ENCODE measurements around the gene MATK.
A peak's percentile ranks its signal among the peaks of the same experiment; 100 is the strongest.
"Not testable (repeated sequence)": the region's sequence is repeated elsewhere in the genome, so short reads cannot be mapped to it uniquely, and the experiment has no call there.

Gene MATK

DNA sequence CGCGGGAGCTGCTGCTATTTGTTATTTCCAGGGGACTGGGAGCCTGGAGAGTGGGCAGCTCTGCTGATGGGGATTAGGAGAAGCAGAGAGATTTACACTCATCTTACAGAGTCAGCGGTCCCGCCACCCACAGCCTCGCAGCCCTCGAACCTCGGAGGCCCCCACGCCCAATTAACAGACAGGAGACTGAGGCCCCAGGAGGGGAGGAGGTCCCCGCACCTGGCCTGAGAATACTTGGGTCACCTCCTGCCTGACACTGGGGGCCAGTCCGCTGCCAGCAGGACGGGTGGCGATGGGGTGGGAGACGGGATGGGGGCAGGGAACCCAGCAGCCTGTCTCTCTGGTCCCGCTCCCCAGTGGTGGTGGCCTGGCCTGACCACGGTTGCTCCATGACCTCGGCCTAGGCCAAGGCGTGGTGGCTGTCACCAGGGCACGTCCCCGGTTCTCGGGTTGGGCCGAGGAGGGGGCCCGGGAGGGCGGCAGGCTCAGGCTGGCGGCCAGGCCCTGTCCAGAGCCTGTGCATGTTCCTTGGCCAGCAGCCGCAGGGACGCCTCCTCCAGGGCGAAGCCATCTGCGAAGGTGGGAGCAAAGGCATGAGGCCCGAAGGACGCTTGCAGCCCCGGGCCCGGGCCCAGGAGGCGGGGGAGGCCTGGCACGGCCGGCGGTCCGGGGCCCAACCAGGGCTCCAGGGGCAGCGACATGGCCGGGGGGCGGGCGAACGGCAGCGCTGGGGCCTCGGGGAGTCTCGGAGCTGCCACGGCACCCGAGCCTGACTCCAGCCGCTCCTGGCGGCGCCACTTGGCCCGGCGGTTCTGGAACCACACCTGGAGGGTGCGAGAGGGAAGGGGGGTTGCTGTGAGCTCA is 15.8 kb downstream of the MATK start:
- no peak for DNase-seq (ENCODE audit: low read depth)

DNA sequence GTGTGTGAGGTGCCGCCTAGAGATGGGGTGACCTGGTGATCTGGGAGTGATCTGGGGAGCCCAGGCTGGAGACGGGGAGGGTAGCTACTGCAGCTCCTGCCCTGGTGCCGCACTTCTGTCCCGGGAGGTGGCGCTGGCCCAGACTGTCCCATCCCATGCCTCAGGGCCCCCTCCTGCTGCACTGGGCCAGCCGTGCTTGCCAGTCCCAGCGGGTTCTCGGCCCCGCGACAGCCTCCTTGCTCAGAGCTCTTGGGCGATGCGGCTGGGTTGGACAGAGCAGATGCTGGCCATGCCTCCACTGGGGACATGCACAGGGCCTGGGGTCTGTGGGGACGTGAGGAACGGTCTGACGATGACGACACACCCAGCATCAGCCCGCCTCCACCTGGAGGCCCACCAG is 16.7 kb downstream of the MATK start:
- no peak for DNase-seq (ENCODE audit: low read depth)

DNA sequence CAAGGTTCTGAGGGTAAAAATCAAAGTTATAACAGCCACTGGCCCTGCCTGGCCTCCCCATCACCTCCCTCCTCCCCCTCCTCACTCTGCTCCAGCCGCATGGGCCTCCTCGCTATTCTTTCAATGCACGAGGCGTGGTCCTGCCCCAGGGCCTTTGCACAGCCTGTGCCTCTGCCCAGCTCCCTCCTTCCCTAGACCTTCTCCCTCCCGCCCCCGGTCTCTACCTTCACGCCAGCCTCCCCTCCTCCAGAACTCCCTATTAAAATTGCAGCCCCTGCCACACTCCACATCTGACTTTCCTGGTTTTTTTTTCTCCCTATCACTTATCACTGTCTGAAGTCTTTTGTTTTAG is 17.5 kb downstream of the MATK start:
- DNase-seq (ENCODE audit: low read depth) = no peak

DNA sequence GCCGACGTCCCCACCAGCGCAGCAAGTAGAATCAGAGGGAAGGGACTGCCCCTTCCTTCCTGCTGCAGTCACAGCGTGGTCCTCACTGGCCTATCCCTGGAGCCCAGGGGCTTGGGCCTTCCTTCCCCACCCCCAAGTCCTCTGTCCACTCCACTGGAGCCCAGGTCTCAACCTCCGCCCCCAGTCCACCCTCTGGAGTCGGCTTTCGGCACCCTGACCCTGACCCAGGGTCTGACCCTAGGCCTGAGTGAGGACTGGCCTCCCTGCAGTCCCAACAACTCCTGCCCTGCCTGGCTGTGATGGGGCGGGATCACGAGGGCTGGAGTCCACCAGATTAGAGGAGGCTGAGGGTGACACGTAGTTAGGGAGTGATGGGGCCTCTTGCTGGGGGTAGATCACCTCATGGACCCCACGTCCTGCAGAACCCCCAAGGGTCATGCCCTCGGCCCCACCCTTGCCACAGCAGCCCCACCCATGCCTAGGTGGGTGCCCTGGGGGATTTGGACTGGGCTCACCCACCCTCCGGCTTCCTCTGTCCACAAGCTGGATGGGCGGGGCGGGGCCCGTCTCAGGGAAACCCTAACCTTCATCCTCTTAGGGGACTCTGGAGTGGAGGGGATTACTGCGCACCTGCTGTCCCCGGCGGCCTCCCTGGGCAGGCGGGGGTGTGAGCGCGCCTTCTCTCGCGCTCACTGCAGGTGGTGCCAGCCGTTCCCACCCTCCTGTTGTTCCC is 18.0 kb downstream of the MATK start:
- DNase-seq (ENCODE audit: low read depth) = no peak

DNA sequence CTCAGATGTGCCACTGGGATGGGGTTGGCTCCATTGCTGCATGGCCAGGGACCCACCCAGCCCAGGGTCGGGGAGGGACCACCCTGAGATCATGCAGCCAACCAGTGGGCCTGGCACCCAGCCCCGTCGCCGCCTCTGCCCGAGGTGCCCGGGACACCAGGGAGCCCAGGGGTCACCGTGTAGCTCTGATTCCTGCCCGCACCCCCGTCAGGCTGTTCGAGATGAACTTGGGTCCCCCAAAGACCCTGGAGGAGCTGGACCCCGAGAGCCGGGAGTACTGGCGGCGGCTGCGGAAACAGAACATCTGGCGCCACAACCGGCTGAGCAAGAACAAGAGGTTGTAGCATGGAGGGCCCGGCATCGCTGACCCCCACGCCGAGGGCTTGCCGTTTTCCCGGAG is 19.1 kb downstream of the MATK start:
- no peak for DNase-seq (ENCODE audit: low read depth)

DNA sequence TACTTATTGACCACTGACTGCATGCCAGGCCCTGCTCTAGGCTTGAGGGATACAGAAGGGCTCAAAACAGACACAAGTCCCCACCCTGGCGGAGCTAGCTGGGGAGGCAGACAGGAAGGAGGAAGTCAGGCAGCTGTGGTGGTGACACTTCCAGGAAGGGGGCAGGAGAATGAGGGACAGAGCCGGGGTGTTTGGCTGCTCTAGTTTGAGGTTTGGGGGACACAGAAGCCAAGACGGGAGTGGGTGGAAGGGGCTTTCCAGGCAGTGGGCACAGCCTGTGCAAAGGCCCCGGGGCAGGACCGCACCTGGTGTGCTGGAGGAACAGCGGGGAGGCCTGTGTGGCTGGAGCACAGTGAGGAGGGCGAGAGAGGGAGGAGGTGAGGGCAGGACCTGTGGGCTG is 19.7 kb downstream of the MATK start:
- no peak for DNase-seq (ENCODE audit: low read depth)

DNA sequence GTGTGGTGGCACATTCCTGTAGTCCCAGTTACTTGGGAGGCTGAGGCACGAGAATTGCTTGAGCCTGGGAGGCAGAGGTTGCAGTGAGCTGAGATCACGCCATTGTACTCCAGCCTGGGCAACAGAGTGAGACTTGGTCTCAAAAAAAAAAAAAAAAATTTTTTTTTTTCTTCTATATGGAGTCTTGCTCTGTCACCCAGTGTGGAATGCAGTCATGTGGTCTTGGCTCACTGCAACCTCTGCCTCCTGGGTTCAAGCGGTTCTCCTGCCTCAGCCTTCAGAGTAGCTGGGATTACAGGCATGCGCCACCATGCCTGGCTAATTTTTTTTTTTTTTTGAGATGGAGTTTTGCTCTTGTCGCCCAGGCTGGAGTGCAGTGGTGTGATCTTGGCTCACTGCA is 20.4 kb downstream of the MATK start:
- not testable (repeated sequence) for DNase-seq (ENCODE audit: low read depth)

DNA sequence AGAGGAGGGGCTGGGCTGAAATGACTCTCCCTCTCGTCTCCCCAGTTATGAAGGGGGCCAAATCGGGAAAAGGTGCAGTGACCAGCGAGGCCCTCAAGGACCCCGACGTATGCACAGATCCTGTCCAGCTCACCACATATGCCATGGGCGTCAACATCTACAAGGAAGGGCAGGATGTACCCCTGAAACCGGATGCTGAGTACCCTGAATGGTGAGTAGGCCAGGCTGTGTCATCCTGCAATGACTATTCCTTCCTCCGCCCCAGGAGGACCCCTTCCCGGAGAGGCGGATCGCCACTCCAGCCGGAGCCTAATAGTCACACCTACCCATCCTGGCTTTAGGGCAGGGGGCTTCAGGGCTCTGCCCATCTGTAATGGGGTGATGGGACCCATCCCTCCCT is 21.1 kb downstream of the MATK start:
- no peak for DNase-seq (ENCODE audit: low read depth)

DNA sequence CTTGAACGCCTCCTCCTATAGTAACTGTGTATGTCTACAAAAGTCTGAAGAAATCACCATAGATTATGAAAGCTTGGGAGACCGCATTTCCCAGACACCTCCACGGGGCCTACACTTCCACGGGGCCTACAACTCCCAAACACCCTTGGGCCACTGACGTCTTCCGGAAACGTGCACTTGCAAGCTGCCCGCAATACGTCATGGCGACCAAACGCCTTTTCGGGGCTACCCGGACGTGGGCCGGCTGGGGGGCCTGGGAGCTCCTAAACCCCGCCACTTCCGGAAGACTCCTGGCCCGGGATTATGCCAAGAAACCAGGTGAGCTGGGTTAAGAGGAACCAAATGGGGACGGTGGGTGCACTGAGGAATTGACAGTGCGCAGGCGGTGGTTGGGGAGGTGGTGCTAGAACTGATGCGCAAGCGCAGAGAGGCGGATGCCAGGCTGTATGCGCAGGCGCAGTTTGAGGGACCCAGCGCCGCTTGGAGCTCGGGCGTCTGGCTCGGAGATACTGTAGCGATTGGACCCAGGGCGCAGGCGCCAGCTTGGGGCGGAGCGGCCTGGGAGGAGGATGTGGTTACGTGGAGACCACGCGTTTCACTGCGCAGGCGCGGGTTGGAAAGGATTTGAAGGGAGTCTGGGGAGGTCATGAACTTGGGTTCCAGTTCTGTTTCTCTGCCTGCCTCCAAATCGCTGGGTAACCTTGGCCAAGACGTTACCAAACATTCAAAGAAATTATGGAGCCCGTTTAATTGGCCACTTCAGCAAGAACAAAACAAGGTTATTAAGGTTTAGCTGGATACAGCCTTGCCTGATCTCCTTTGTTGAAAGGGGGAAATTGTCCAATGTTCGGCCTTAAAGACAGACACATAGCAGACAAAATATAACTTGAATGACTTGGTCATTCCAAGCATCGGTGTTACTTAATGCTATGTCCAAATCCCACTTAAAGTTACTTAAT is 23.4 kb downstream of the MATK start, which contains the start of gene MRPL54:
Gene MRPL54 (plus strand): TSS at position 182 of the 959 bp plus-strand sequence. CDS start 19 bp downstream, at position 201.
- DNase-seq (ENCODE audit: low read depth) = peak; percentile 98

DNA sequence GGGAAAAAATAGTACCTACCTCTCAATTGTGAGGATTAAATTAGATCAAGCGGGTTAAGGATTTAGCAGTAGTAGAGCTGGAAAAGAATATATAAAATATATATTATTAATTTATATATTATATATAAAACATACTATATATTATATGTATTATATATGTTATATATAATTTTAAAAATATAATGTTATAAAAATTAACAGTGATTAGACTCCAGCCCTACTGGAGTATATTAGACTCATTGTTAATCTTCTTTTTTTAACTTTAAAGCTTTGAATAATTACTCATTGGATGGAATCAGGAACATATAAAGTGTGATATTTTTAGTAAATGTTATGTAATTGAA is 24.1 kb downstream of the MATK start:
- no peak for DNase-seq (ENCODE audit: low read depth)

DNA sequence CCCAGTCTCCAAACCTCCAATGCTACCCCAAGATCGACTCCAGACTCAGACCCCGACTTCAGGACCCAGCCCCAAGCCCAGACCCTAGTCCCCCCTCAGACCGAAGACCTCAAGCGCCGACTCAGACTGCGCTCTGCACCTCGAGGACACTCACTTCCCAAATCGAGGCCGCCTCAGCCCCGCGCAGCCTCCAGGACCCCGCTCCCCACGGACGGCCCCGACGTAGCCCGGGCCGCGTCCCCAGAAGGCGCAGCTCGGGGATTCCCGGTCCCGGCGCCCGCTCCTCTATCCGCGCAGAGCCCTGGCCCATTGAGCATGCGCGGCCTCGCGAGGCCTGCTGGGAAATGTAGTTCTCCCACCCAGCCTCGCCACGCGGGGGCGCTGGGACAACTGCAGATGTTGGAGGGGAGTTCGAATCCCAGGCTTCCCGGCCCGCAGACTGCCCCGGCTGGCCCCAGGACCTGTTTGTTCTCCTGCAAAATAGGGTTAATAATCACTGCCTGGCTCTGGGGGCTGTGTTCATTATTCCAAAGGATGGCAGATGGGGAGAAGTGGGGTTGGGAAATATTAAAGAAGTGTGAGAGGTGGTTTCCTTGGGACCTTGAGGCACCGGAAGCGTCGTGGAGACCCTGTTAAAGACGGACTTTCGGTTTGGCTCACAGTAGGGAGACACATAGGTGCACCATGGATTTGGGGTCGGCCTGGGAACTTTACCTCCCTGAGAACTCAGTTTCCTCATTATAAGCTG is 24.6 kb downstream of the MATK start, which contains the start of gene APBA3:
Gene APBA3 (minus strand): TSS at position 311 of the 748 bp plus-strand sequence. CDS start 1,428 bp downstream, outside the sequence.
- DNase-seq (ENCODE audit: low read depth) = peak; percentile 99

DNA sequence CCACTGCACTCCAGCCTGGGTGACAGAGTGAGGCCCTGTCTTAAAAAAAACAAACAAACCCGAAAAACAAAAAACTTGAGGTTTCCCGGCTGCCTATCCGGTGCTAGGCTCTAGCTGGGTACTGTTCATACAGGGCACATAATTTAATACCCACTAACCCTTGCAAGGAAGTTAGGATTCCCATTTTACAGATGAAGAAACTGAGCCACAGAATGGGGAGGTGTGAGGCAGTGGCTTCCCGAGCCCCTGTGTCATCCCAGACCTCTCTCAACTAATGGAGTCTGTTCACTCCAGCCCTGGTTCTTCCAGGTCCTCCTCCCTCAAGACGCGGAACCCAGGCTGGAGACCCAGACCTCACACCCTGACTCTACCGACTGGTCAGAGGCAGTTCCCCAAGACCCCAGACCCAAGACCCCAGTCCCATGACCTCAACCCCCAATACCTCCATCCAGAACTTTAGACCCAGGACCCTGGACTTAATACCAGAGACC is 25.3 kb downstream of the MATK start:
- no peak for DNase-seq (ENCODE audit: low read depth)

DNA sequence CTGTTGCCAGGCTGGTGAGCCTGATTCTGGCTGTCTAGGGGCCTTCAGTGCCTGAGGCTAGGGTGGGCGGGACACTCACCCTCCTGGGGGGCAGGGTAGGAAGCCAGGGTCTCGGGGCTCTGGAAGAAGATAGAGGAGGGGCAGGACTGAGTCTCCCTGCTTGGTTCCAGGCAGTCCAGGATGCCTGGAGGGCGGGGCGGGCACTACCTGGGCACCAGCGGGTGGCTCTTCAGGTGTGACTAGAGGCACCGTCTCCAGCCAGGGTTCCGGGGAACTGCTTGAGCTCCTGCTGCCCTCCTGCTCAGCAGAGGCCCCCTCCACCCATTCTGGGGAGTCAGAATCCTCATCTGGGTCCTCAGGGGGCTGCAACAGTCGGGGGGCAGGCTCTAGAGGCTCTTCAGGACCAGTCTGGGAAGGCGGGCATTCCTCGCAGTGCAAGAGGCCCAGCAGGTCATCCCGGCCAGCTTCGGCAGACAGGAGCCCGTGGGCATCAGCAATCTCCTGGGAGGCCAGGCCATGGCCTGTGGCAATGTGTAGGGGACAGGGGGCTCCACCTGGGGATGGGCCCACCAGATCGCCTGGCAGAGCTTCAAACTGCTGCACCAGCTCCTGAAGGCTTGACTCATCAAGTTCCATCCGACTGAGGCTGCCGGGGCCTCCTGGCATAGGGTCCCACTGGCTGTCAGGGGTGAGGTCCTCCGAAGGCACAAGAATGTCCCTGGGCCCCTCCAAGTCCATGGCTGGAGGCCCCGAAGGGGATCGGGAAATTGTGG is 26.5 kb downstream of the MATK start:
- no peak for DNase-seq (ENCODE audit: low read depth)

DNA sequence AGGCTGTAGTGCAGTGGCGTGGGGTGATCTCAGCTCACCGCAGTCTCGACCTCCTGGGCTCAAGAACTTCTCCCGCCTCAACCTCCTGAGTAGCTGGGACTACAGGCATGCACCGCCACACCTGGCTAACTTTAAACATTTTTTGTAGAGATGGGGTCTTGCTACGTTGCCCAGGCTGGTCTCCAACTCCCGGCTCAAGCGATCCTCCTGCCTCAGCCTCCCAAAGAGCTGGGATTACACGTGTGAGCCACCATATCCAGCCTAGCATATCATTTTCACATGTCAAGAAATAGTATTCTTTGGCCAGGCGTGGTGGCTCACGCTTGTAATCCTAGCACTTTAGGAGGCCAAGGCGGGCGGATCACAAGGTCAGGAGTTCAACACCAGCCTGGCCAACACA is 27.9 kb downstream of the MATK start:
- DNase-seq (ENCODE audit: low read depth) = not testable (repeated sequence)

DNA sequence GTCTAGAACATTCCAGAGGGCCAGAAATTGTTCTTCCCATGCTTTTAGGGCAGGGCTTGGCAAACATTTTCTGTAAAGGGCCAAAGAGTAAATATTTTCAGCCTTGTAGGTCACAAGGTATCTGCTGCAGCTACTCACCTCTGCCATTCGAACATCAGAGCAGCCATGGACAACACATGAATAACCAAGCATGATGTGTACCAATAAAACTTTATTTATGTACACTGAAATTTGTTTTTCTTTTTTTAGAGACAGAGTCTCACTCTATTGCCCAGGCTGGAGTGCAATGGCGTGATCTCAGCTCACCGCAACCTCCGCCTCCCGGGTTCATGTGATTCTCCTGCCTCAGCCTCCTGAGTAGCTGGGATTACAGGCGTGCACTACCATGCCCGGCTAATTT is 28.5 kb downstream of the MATK start:
- DNase-seq (ENCODE audit: low read depth) = not testable (repeated sequence)

DNA sequence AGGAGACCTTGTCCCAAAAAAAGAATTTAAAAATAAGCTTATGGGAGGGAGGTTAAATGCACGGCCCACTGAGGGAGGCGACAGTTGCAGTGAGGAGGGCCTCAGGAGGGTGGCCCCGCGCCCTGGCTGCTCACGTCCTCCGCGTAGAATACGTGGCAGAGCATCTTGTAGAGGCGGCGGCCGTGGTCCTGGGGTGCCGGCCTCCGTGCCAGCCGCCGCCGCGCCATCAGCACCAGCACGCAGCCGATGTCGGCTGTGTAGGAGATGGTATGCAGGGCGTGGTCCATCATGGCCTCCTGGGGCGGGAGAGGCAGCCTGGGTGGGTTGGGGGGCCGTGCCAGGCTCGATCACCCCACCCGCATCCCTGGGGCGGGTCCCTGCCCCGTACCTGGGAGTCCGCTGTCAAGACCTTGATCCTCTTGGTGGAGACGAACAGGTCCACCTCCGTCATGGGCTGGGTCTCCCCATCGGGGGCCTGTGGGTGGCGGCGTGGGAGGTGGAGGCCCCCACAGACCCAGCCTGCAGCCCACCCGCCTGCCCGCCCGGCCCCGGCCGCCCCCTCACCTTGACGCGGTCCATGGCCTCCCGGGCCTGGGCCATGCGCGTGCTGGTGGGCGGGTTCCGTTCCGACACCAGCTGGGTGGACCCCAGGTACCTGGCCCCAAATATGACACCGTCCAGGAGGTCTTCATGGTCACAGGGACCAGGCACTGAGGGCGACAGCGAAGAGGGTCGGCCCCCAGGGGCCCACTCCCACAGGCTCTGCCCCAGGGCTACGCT is 32.4 kb downstream of the MATK start:
- no peak for DNase-seq (ENCODE audit: low read depth)

DNA sequence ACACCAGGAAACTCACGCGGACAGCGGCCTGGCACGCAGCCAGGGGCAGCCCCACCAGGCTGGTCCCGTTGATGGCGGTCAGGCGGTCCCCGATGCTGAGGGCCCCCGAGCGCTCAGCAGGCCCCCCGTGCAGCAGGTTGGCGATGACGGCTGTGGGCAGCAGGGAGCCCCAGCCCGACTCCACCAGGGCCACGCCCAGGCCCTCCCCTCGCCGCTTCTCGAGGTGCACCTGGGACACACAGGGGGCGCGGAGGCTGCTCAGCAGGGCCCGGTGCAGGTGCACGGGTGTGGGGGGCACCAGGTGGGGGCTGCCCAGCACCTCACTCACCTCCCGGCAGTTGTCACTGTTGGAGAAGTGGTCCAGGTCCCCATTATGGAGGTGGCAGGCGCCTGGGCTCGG is 33.7 kb downstream of the MATK start:
- DNase-seq (ENCODE audit: low read depth) = no peak

DNA sequence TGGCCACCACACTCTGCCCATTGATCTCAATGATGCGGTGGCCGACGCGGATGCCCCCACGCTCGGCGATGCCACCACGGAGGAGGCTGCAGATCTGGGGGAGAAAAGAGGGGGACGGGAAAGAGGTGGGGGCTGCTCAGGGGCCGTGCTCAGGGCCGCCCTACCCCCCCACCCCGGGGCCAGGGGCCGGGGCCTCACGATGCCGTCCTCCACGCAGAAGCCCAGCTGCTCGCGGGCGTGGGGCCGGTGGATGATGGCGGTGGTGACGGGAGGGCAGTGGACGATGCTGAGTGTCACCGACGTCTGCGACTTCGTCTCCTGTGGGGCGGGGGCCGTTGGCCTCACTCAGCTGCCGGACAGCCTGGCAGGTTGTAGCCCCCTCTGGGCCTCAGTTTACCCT is 34.9 kb downstream of the MATK start:
- no peak for DNase-seq (ENCODE audit: low read depth)

DNA sequence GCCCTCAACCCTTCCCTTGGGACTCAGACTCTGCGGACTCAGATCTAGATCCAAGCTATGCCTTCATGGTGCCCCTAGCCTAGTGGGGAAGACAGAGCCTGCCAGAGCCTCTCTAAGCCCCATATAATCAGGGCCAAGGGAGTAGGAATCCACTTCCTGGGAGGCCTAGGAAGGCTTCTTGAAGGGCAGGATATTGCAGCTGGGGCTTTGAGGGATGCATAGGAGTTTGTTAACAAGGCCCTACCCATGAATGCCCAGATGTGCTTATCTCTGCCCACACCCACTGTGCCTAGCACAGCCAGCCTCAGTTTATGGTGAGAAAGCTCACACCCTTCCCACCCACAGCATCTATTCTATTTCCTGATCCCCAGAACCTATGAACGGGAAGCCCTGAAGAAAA is 36.0 kb downstream of the MATK start:
- DNase-seq (ENCODE audit: low read depth) = no peak

DNA sequence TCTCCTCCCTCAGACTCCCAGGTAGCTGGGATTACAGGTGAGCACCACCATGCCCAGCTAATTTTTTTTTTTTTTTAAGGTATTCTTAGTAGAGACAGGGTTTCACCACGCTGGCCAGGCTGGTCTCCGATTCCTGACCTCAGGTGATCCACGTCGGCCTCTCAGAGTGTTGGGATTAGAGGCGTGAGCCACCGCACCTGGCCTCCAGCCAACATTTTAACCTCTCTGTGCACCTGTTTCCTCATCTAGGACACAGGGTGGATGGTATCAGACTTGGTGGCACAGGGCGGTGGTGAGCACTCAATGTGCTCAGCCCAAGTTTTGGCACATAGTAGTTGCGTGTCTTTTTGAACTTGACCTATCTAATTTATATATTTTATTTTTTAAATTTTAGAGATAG is 37.2 kb downstream of the MATK start:
- no peak for DNase-seq (ENCODE audit: low read depth)

All from stimulated activated CD8-positive, alpha-beta memory T cell treated with anti-CD3 and anti-CD28 coated beads, Interleukin-15, amount 100 ng/mL, for 24 hours (primary cell).